Glutamatergic neuron (in vitro differentiated cells): ENCODE data around the gene ABCC8. TPM values are rescaled to one million over a fixed set of nuclear protein-coding genes. Genes with fewer than 3 reads are reported as not detected.
"Not testable (repeated sequence)": the region's sequence is repeated elsewhere in the genome, so short reads cannot be mapped to it uniquely, and the experiment has no call there.

ENCODE experiments used
- DNase-seq: peaks from one replicate; pipeline ENCODE4 v3.0.0; 2022
- H3K27ac Mint-ChIP-seq: one replicate; pipeline ENCODE4 v1.8.0; 2020; ENCODE audit warnings: mild to moderate bottlenecking, mixed read lengths, inconsistent platforms; ENCODE audit not compliant: unreplicated experiment
- H3K27me3 Mint-ChIP-seq: one replicate; pipeline ENCODE4 v1.8.0; 2020; ENCODE audit warnings: mild to moderate bottlenecking, moderate library complexity, mixed read lengths, inconsistent platforms; ENCODE audit not compliant: unreplicated experiment
- H3K36me3 Mint-ChIP-seq: one replicate; pipeline ENCODE4 v1.8.0; 2020; ENCODE audit warnings: mild to moderate bottlenecking, mixed read lengths, inconsistent platforms; ENCODE audit not compliant: unreplicated experiment
- H3K4me1 Mint-ChIP-seq: one replicate; pipeline ENCODE4 v1.8.0; 2020; ENCODE audit warnings: mild to moderate bottlenecking, low read depth, mixed read lengths, inconsistent platforms; ENCODE audit not compliant: unreplicated experiment
- H3K4me3 Mint-ChIP-seq: one replicate; pipeline ENCODE4 v1.8.0; 2020; ENCODE audit warnings: mild to moderate bottlenecking, mixed read lengths, inconsistent platforms; ENCODE audit not compliant: unreplicated experiment
- H3K9me3 Mint-ChIP-seq: one replicate; pipeline ENCODE4 v1.8.0; 2020; ENCODE audit warnings: mild to moderate bottlenecking, moderate library complexity, mixed read lengths, inconsistent platforms; ENCODE audit not compliant: unreplicated experiment
- total RNA-seq: library from RNA; stranded (reverse); fragmentation: NEBNext Ultra II Directional; extraction: Animal tissue kit (Norgen Biotek cat#: 25700); gene quantifications from one replicate; pipeline ENCODE4 v1.2.1, GENCODE V29; 2021; ENCODE audit not compliant: unreplicated experiment
- TF ChIP-seq, protein P1 (sequence below): fragments of 200-600 bp; sonication (generic); IDR thresholded peaks from one replicate; pipeline ENCODE4 v1.5.0; 2021; ENCODE audit not compliant: partially characterized antibody, unreplicated experiment

Gene ABCC8
- total RNA-seq, 1 donor from 2014 or later: 5.7 TPM

DNA sequence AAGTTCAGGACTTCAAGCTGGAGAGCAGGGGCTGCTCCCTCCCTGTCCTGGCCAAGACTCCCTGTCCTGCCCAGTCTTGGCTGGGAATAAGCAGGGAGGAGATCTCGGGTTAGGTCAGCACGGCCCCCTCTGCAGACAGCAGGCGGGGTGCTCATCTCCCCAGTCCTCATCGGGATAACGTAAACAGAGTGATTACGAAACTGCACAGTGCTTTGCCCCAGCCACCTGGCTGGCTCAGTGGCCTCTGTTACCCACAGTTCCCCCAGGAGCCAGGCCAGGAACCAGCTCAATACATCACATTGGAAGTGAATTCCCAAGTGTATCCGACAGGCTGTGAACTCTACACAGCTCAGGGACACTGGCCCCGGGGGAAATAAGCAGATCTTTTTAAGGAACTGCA, 45.5 kb downstream of the ABCC8 start:
- Mint-ChIP-seq H3K9me3 (peaks cover 3% of the 10 kb centered on the region), H3K27ac (no peak overlapping the region), H3K4me1 (peaks cover 26% of the 10 kb centered on the region), H3K36me3 (no peaks in the 10 kb centered on the region), H3K27me3 (peaks cover 7% of the 10 kb centered on the region), H3K4me3 (no peak overlapping the region)
- no peak for DNase-seq
- TF ChIP-seq, protein P1, sequence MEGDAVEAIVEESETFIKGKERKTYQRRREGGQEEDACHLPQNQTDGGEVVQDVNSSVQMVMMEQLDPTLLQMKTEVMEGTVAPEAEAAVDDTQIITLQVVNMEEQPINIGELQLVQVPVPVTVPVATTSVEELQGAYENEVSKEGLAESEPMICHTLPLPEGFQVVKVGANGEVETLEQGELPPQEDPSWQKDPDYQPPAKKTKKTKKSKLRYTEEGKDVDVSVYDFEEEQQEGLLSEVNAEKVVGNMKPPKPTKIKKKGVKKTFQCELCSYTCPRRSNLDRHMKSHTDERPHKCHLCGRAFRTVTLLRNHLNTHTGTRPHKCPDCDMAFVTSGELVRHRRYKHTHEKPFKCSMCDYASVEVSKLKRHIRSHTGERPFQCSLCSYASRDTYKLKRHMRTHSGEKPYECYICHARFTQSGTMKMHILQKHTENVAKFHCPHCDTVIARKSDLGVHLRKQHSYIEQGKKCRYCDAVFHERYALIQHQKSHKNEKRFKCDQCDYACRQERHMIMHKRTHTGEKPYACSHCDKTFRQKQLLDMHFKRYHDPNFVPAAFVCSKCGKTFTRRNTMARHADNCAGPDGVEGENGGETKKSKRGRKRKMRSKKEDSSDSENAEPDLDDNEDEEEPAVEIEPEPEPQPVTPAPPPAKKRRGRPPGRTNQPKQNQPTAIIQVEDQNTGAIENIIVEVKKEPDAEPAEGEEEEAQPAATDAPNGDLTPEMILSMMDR: no peak

DNA sequence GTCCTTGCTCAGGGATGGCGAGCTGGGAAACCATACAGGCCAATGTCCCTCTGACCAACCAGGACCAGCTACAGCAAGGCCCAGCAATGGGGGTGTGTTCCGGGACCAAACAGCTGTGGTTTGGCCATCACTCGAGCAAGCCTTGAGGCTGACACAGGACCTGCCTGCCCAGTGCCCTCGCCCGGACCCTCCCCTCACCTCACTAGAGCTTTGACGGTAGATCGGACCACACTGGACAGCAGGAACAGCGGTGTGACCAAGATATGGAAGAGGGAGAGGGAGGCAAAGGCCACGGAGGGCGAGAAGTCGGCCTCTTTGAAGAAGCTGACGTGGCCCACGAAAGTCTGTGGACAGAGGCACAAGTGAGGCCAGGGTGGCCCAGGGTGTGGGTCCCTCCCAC, 46.0 kb downstream of the ABCC8 start:
- peaks cover 5% of the 10 kb centered on the region for H3K27me3 Mint-ChIP-seq
- TF ChIP-seq, protein P1: no peak
- DNase-seq: no peak
- H3K4me1 Mint-ChIP-seq: peaks cover 26% of the 10 kb centered on the region
- peak overlapping the region; percentile 34 for H3K4me3 Mint-ChIP-seq
- H3K36me3 Mint-ChIP-seq: no peaks in the 10 kb centered on the region
- peaks cover 2% of the 10 kb centered on the region for H3K9me3 Mint-ChIP-seq
- no peak overlapping the region for H3K27ac Mint-ChIP-seq

DNA sequence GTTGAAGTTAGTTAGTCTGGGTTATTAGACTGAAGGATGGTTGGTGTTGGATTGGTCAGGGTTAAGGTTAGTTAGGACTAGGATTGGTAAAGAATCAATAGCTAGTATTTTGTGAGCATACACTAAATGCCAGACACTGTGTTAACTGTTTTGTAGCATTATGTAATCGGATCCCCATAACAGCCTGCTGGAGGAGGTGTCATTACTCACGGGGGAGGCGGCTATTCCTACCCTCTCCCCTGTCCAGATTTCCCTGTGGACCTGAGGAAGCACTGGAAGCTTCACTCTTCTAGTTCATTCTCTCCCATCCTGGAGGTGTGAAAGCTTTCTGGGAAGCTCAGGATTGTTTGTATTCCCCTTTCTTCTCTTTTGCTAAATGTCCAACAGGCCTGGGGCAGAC, 47.7 kb downstream of the ABCC8 start:
- H3K27me3 Mint-ChIP-seq: peaks cover 5% of the 10 kb centered on the region
- TF ChIP-seq, protein P1: no peak
- peak overlapping the region; percentile 28 for H3K4me3 Mint-ChIP-seq
- peaks cover 20% of the 10 kb centered on the region for H3K4me1 Mint-ChIP-seq
- peaks cover 2% of the 10 kb centered on the region for H3K9me3 Mint-ChIP-seq
- no peak overlapping the region for H3K27ac Mint-ChIP-seq
- no peak for DNase-seq
- no peaks in the 10 kb centered on the region for H3K36me3 Mint-ChIP-seq

DNA sequence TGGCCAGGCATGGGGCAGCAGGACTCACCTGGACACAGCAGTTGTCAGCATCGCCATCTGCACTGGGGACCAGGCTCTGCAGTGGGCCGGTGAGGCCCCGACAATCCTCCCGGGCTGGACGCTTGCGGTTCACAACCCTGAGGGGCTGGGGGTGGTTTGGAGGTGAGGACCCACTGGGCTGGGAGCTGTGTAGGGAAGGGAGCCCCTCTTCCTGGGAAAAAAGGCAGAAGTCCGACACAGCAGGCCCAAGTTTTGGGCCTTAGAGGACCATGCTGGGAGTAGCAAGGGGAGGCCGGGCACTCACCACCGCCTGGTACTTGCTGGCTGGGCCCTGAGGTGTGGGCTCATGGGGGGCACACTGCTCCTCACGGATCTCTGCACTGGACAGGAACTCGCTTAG, 48.4 kb downstream of the ABCC8 start:
- H3K4me3 Mint-ChIP-seq: no peak overlapping the region
- H3K27me3 Mint-ChIP-seq: peaks cover 5% of the 10 kb centered on the region
- H3K27ac Mint-ChIP-seq: no peak overlapping the region
- DNase-seq: no peak
- H3K9me3 Mint-ChIP-seq: peaks cover 2% of the 10 kb centered on the region
- no peaks in the 10 kb centered on the region for H3K36me3 Mint-ChIP-seq
- TF ChIP-seq, protein P1: no peak
- H3K4me1 Mint-ChIP-seq: peaks cover 20% of the 10 kb centered on the region

DNA sequence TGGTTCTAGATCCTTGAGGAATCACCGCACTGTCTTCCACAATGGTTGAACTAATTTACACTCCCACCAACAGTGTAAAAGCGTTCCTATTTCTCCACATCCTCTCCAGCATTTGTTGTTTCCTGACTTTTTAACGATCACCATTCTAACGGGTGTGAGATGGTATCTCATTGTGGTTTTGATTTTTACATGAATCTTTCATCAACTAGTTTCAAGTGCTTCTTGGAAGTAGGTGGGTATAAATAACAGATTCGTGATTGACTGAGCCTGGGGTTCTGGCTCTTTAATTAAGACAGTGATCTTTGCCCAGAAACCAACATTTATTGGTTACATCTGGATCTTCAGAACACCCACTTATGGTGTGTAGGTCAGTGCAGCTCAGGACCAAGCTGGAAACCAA, 50.4 kb downstream of the ABCC8 start:
- not testable (repeated sequence) for DNase-seq, H3K9me3 Mint-ChIP-seq, H3K27me3 Mint-ChIP-seq, H3K4me3 Mint-ChIP-seq, H3K27ac Mint-ChIP-seq, H3K36me3 Mint-ChIP-seq
- H3K4me1 Mint-ChIP-seq: peaks cover 18% of the 10 kb centered on the region
